B cell (primary cell): ENCODE results near the gene BBOX1.

ENCODE experiments used
- CTCF ChIP-seq: fragments of 200-600 bp; IDR thresholded peaks from one replicate; pipeline ENCODE4 v1.8.0; 2022; ENCODE audit warnings: antibody characterized with exemption, mild to moderate bottlenecking
- EZH2 ChIP-seq: IDR thresholded peaks from 2 replicates; pipeline ENCODE4 v1.6.1; 2012; ENCODE audit warnings: borderline replicate concordance, low read depth, mild to moderate bottlenecking, moderate library complexity, low read length; ENCODE audit not compliant: insufficient read depth, poor library complexity, severe bottlenecking

GRCh38 chr11:27039873-27040272 lies 742 bp upstream of the BBOX1 start:
- TF ChIP-seq CTCF (no peak), EZH2 (no peak)
